Bronchial epithelial cell (primary cell): ENCODE data around the gene SH3GL1. TPM values are rescaled to one million over a fixed set of nuclear protein-coding genes. Genes with fewer than 3 reads are reported as not detected.

Experiments used
- DNase-seq: peaks from one replicate; pipeline ENCODE4 v3.0.0-alpha.2; 2010; ENCODE audit warnings: low read depth
- FAIRE-seq: peaks from 2 replicates; lab custom pipeline; 2011; peaks lifted over from hg19 to GRCh38; lab: Jason Lieb, UNC
- H3K27me3 ChIP-seq: 2 replicates; pipeline ENCODE4 v1.5.1; 2011; ENCODE audit warnings: low read length; ENCODE audit not compliant: control insufficient read depth, insufficient read depth
- H3K36me3 ChIP-seq: 2 replicates; pipeline ENCODE4 v1.5.1; 2011; ENCODE audit warnings: low read length; ENCODE audit not compliant: control insufficient read depth, insufficient read depth
- H3K4me3 ChIP-seq: 2 replicates; pipeline ENCODE4 v1.5.1; 2011; ENCODE audit warnings: mild to moderate bottlenecking, low read depth, low read length, control low read depth
- CTCF ChIP-seq: IDR thresholded peaks from 2 replicates; pipeline ENCODE4 v1.5.1; 2011; ENCODE audit warnings: mild to moderate bottlenecking, moderate library complexity, low read length, control low read depth, inconsistent platforms; ENCODE audit not compliant: insufficient read depth, severe bottlenecking
- total RNA-seq: library from RNA; depleted of rRNA; stranded (reverse); fragments of >200 nt; gene quantifications from 2 replicates; pipeline ENCODE4 v1.2.1, GENCODE V29; 2014

The SH3GL1 gene
- total RNA-seq, 1 donor from 2014 or later: 23.4 TPM

- DNase-seq (no peak), FAIRE-seq (no peak)
- peaks cover 9% of the 10 kb centered on the region for H3K36me3 ChIP-seq
- H3K4me3 ChIP-seq: no peak overlapping the region
- no peaks in the 10 kb centered on the region for H3K27me3 ChIP-seq
- TF ChIP-seq CTCF: no peak
These were observed 21.5 kb downstream of the SH3GL1 start for GRCh38 chr19:4378886-4379285.

- H3K27me3 ChIP-seq: no peaks in the 10 kb centered on the region
- peak; percentile 76 for FAIRE-seq
- no peak overlapping the region for H3K4me3 ChIP-seq
- H3K36me3 ChIP-seq: peaks cover 11% of the 10 kb centered on the region
- DNase-seq: peak; percentile 28
- no peak for TF ChIP-seq CTCF
These were observed 23.2 kb downstream of the SH3GL1 start for GRCh38 chr19:4376991-4377781.

- Histone ChIP-seq H3K27me3 (no peaks in the 10 kb centered on the region), H3K36me3 (peaks cover 10% of the 10 kb centered on the region), H3K4me3 (no peak overlapping the region)
- DNase-seq (no peak), FAIRE-seq (no peak)
- no peak for TF ChIP-seq CTCF
These were observed 23.7 kb downstream of the SH3GL1 start for GRCh38 chr19:4376671-4376990.

GRCh38 chr19:4376028-4376670, 24.2 kb downstream of the SH3GL1 start:
- no peak for DNase-seq
- Histone ChIP-seq H3K27me3 (no peaks in the 10 kb centered on the region), H3K4me3 (no peak overlapping the region), H3K36me3 (peaks cover 10% of the 10 kb centered on the region)
- FAIRE-seq: no peak
- TF ChIP-seq CTCF: no peak

GRCh38 chr19:4375164-4376027, 25.0 kb downstream of the SH3GL1 start:
- H3K27me3 ChIP-seq: no peaks in the 10 kb centered on the region
- H3K4me3 ChIP-seq: no peak overlapping the region
- peaks cover 13% of the 10 kb centered on the region for H3K36me3 ChIP-seq
- peak; percentile 62 for DNase-seq
- TF ChIP-seq CTCF: peak; percentile 40
- no peak for FAIRE-seq
